ENCODE data around the gene MYF6.

MYF6 gene

GRCh38 chr12:80697270-80697887 is 10.1 kb upstream of the MYF6 start:
- no peaks in the 10 kb centered on the region for H3K27me3 Mint-ChIP-seq (ENCODE audit: low read depth)
- H3K4me1 Mint-ChIP-seq (ENCODE audit: low read depth) = no peaks in the 10 kb centered on the region
- H3K4me3 Mint-ChIP-seq = no peak overlapping the region
- no peak overlapping the region for H3K27ac Mint-ChIP-seq
- H3K36me3 Mint-ChIP-seq (ENCODE audit: low read depth) = no peaks in the 10 kb centered on the region
- no peaks in the 10 kb centered on the region for H3K9me3 Mint-ChIP-seq

GRCh38 chr12:80698256-80698655 is 9.2 kb upstream of the MYF6 start:
- Mint-ChIP-seq H3K27me3 (ENCODE audit: low read depth) (no peaks in the 10 kb centered on the region), H3K27ac (no peak overlapping the region), H3K4me1 (ENCODE audit: low read depth) (no peaks in the 10 kb centered on the region), H3K4me3 (no peak overlapping the region), H3K36me3 (ENCODE audit: low read depth) (no peaks in the 10 kb centered on the region), H3K9me3 (no peaks in the 10 kb centered on the region)

- H3K4me1 Mint-ChIP-seq (ENCODE audit: low read depth) = no peaks in the 10 kb centered on the region
- no peaks in the 10 kb centered on the region for H3K9me3 Mint-ChIP-seq
- H3K4me3 Mint-ChIP-seq = no peak overlapping the region
- H3K27ac Mint-ChIP-seq = no peak overlapping the region
- H3K36me3 Mint-ChIP-seq (ENCODE audit: low read depth) = no peaks in the 10 kb centered on the region
- no peaks in the 10 kb centered on the region for H3K27me3 Mint-ChIP-seq (ENCODE audit: low read depth)
Measured at GRCh38 chr12:80698847-80699542, 8.4 kb upstream of the MYF6 start.

GRCh38 chr12:80700327-80700726 is 7.1 kb upstream of the MYF6 start:
- Mint-ChIP-seq H3K27ac (no peak overlapping the region), H3K36me3 (ENCODE audit: low read depth) (no peaks in the 10 kb centered on the region), H3K9me3 (no peaks in the 10 kb centered on the region), H3K4me3 (no peak overlapping the region), H3K4me1 (ENCODE audit: low read depth) (no peaks in the 10 kb centered on the region), H3K27me3 (ENCODE audit: low read depth) (no peaks in the 10 kb centered on the region)

- Mint-ChIP-seq H3K4me3 (no peak overlapping the region), H3K4me1 (ENCODE audit: low read depth) (no peaks in the 10 kb centered on the region), H3K27me3 (ENCODE audit: low read depth) (peaks cover 4% of the 10 kb centered on the region), H3K9me3 (no peaks in the 10 kb centered on the region), H3K36me3 (ENCODE audit: low read depth) (no peaks in the 10 kb centered on the region), H3K27ac (no peak overlapping the region)
Measured at GRCh38 chr12:80701388-80701787, 6.0 kb upstream of the MYF6 start.

GRCh38 chr12:80702889-80703805 is 4.3 kb upstream of the MYF6 start:
- H3K4me3 Mint-ChIP-seq = no peak overlapping the region
- H3K9me3 Mint-ChIP-seq = no peaks in the 10 kb centered on the region
- no peaks in the 10 kb centered on the region for H3K4me1 Mint-ChIP-seq (ENCODE audit: low read depth)
- peaks cover 16% of the 10 kb centered on the region for H3K27me3 Mint-ChIP-seq (ENCODE audit: low read depth)
- H3K27ac Mint-ChIP-seq = no peak overlapping the region
- no peaks in the 10 kb centered on the region for H3K36me3 Mint-ChIP-seq (ENCODE audit: low read depth)

- Mint-ChIP-seq H3K36me3 (ENCODE audit: low read depth) (no peaks in the 10 kb centered on the region), H3K4me3 (no peak overlapping the region), H3K27ac (no peak overlapping the region), H3K9me3 (no peaks in the 10 kb centered on the region), H3K27me3 (ENCODE audit: low read depth) (peaks cover 28% of the 10 kb centered on the region), H3K4me1 (ENCODE audit: low read depth) (no peaks in the 10 kb centered on the region)
Measured at GRCh38 chr12:80704420-80704819, 3.0 kb upstream of the MYF6 start.

- Mint-ChIP-seq H3K27ac (no peak overlapping the region), H3K4me3 (no peak overlapping the region), H3K9me3 (no peaks in the 10 kb centered on the region), H3K27me3 (ENCODE audit: low read depth) (peaks cover 46% of the 10 kb centered on the region), H3K4me1 (ENCODE audit: low read depth) (no peaks in the 10 kb centered on the region), H3K36me3 (ENCODE audit: low read depth) (no peaks in the 10 kb centered on the region)
Measured at GRCh38 chr12:80707830-80708258, 410 bp downstream of the MYF6 start.

GRCh38 chr12:80708259-80708974 is 983 bp downstream of the MYF6 start:
- Mint-ChIP-seq H3K36me3 (ENCODE audit: low read depth) (no peaks in the 10 kb centered on the region), H3K9me3 (no peaks in the 10 kb centered on the region), H3K27me3 (ENCODE audit: low read depth) (peaks cover 51% of the 10 kb centered on the region), H3K4me1 (ENCODE audit: low read depth) (no peaks in the 10 kb centered on the region), H3K4me3 (peak overlapping the region; percentile 28), H3K27ac (no peak overlapping the region)

GRCh38 chr12:80708975-80709328 is 1.5 kb downstream of the MYF6 start:
- Mint-ChIP-seq H3K9me3 (no peaks in the 10 kb centered on the region), H3K27me3 (ENCODE audit: low read depth) (peaks cover 55% of the 10 kb centered on the region), H3K4me3 (peak overlapping the region; percentile 28), H3K4me1 (ENCODE audit: low read depth) (no peaks in the 10 kb centered on the region), H3K36me3 (ENCODE audit: low read depth) (no peaks in the 10 kb centered on the region), H3K27ac (no peak overlapping the region)

- no peaks in the 10 kb centered on the region for H3K36me3 Mint-ChIP-seq (ENCODE audit: low read depth)
- no peaks in the 10 kb centered on the region for H3K4me1 Mint-ChIP-seq (ENCODE audit: low read depth)
- no peaks in the 10 kb centered on the region for H3K9me3 Mint-ChIP-seq
- peaks cover 66% of the 10 kb centered on the region for H3K27me3 Mint-ChIP-seq (ENCODE audit: low read depth)
- H3K27ac Mint-ChIP-seq = no peak overlapping the region
- H3K4me3 Mint-ChIP-seq = no peak overlapping the region
Measured at GRCh38 chr12:80709811-80710726, 2.6 kb downstream of the MYF6 start.

GRCh38 chr12:80710727-80711449 is 3.5 kb downstream of the MYF6 start:
- H3K4me3 Mint-ChIP-seq = no peak overlapping the region
- no peaks in the 10 kb centered on the region for H3K9me3 Mint-ChIP-seq
- H3K36me3 Mint-ChIP-seq (ENCODE audit: low read depth) = no peaks in the 10 kb centered on the region
- no peaks in the 10 kb centered on the region for H3K4me1 Mint-ChIP-seq (ENCODE audit: low read depth)
- no peak overlapping the region for H3K27ac Mint-ChIP-seq
- peaks cover 69% of the 10 kb centered on the region for H3K27me3 Mint-ChIP-seq (ENCODE audit: low read depth)

GRCh38 chr12:80711866-80712265 is 4.4 kb downstream of the MYF6 start:
- Mint-ChIP-seq H3K27me3 (ENCODE audit: low read depth) (peaks cover 74% of the 10 kb centered on the region), H3K9me3 (no peaks in the 10 kb centered on the region), H3K27ac (no peak overlapping the region), H3K36me3 (ENCODE audit: low read depth) (no peaks in the 10 kb centered on the region), H3K4me1 (ENCODE audit: low read depth) (no peaks in the 10 kb centered on the region), H3K4me3 (no peak overlapping the region)

Measured in T-helper 1 cell treated with Interleukin-12 subunit alpha and Interleukin-12 subunit beta and Interleukin-4 antibody, amounts not matched to agents 30 μg/mL and 1 μg/mL, for 36 hours (primary cell).